CD4-positive, CD25-positive, alpha-beta regulatory T cell (primary cell): ENCODE data around the gene RTCB. TPM values are rescaled to one million over a fixed set of nuclear protein-coding genes. Genes with fewer than 3 reads are reported as not detected.

Experiments
- ATAC-seq, 2 donors: fragments of 150-1000 bp; cut with Tn5 transposase; one replicate each; pipeline ENCODE4 v1.10.0; 2021; ENCODE audit warnings: low read depth in 2 of 2, moderate number of reproducible peaks in 2 of 2, moderate library complexity in 1 of 2
- DNase-seq, 3 donors: peaks; one replicate each; pipeline versions ENCODE4 v3.0.0 to v3.0.0-alpha.2; 2012 to 2022; ENCODE audit warnings: mixed read lengths in 1 of 3
- H3K27ac ChIP-seq: one replicate; pipeline ENCODE4 v1.7.0; 2013; ENCODE audit warnings: mild to moderate bottlenecking, low read length; ENCODE audit not compliant: insufficient read depth, poor library complexity, severe bottlenecking
- H3K27me3 ChIP-seq: one replicate; pipeline ENCODE4 v1.7.0; 2013; ENCODE audit warnings: low read length; ENCODE audit not compliant: control insufficient read depth, insufficient read depth
- H3K36me3 ChIP-seq: one replicate; pipeline ENCODE4 v1.7.0; 2013; ENCODE audit warnings: mild to moderate bottlenecking, low read length, moderate library complexity; ENCODE audit not compliant: control insufficient read depth, insufficient read depth
- H3K4me1 ChIP-seq: 2 replicates; pipeline ENCODE4 v1.7.0; 2013; ENCODE audit warnings: mild to moderate bottlenecking, low read length; ENCODE audit not compliant: insufficient read depth, control insufficient read depth, poor library complexity, severe bottlenecking
- H3K4me3 ChIP-seq: one replicate; pipeline ENCODE4 v1.7.0; 2013; ENCODE audit warnings: low read depth, mild to moderate bottlenecking, low read length, moderate library complexity
- H3K9me3 ChIP-seq, 2 experiments: 1 replicate in 1 of 2; 2 replicates in 1 of 2; pipeline ENCODE4 v1.7.0; 2013; ENCODE audit warnings: low read length in 2 of 2, mild to moderate bottlenecking in 1 of 2, moderate library complexity in 1 of 2; ENCODE audit not compliant: control insufficient read depth in 2 of 2
- H3K27ac Mint-ChIP-seq, 3 donors: one replicate each; pipeline ENCODE4 v1.8.0; 2020 to 2022; ENCODE audit warnings: mild to moderate bottlenecking in 3 of 3, mixed read lengths in 3 of 3, moderate library complexity in 2 of 3
- H3K27me3 Mint-ChIP-seq: one replicate; pipeline ENCODE4 v1.8.0; 2022; ENCODE audit warnings: mild to moderate bottlenecking, mixed read lengths
- H3K36me3 Mint-ChIP-seq: one replicate; pipeline ENCODE4 v1.8.0; 2020; ENCODE audit warnings: mixed read lengths
- H3K4me1 Mint-ChIP-seq, 4 donors: one replicate each; pipeline ENCODE4 v1.8.0; 2020 to 2022; ENCODE audit warnings: mixed read lengths in 4 of 4, mild to moderate bottlenecking in 1 of 4
- H3K4me3 Mint-ChIP-seq, 4 donors: one replicate each; pipeline ENCODE4 v1.8.0; 2020 to 2022; ENCODE audit warnings: mild to moderate bottlenecking in 4 of 4, mixed read lengths in 4 of 4, moderate library complexity in 3 of 4
- H3K9me3 Mint-ChIP-seq, 7 donors: one replicate each; pipeline ENCODE4 v1.8.0; 2020 to 2022; ENCODE audit warnings: mixed read lengths in 7 of 7, mild to moderate bottlenecking in 3 of 7, moderate library complexity in 2 of 7
- polyA plus RNA-seq, 4 donors: library from polyadenylated mRNA; unstranded; fragments of 300-500 nt; fragmentation: Illumina TruSeq; gene quantifications; one replicate each; pipeline ENCODE4 v1.2.3, GENCODE V29; 2021
- total RNA-seq: library from RNA; stranded (reverse); gene quantifications from one replicate; pipeline ENCODE4 v1.2.3, GENCODE V29; 2022

Gene RTCB
- total and polyA plus RNA-seq, 5 donors from 2014 or later: 39.0 to 125 (median 112) TPM

DNA sequence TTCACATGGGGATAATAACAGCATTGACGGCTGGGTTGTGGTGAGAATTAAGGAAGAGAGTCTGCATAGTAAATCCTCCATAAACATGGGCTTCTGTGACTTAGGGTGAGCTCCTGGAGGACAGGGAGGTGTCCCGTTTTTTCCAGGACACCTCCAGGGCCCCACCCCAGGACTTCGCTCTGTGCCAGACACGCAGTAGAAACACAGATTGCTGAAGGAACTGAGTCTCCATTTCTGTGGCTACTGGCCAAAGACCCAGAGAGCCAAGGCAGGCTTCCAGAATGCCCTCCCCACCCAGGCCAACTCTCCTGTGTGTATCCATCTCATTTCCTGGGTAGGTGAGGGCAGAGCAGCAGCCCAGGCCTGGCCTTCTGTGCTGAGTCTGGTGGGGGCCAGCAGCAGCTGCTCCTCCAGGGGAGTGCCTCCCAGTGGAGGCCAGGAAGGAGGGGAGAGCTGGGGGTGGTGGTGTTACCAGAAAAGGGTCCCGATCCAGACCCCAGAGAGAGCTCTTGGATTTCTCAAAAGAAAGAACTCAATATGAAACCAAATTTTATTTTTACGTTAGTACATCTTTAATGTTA lies 63.9 kb downstream of the RTCB start:
- Mint-ChIP-seq H3K4me3 (no peak overlapping the region), H3K36me3 (no peaks in the 10 kb centered on the region), H3K27ac (no peak overlapping the region), H3K27me3 (peaks cover 26% of the 10 kb centered on the region), H3K4me1 (no peaks in the 10 kb centered on the region), H3K9me3 (peaks cover 0 to 4% (median 1%) of the 10 kb centered on the region in 7 donors)
- DNase-seq (no peak), ATAC-seq (no peak)
- no peaks in the 10 kb centered on the region for H3K4me1 ChIP-seq
- peaks cover 4% of the 10 kb centered on the region for H3K27me3 ChIP-seq
- no peak overlapping the region for H3K27ac ChIP-seq
- no peaks in the 10 kb centered on the region for H3K9me3 ChIP-seq
- H3K36me3 ChIP-seq: no peaks in the 10 kb centered on the region
- no peak overlapping the region for H3K4me3 ChIP-seq

DNA sequence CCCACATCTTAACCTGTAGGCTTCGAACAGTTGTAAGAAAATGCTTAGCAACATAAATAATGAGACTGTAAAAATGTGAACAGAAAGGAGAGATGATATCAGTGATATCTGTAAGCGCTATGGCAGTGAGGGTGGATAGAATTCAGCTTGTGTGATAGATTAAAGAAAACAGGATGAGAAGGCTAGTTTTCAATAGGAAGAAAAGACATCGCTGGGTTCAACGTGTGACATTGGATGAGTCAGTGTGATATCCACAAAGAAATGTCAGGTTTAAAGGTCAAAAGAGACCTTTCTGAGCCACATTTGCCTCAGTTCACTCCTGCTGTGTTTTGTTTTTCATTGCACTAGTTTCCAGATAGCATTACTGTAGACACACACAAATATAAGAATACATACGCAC lies 68.1 kb downstream of the RTCB start:
- H3K27ac Mint-ChIP-seq: no peak overlapping the region
- ATAC-seq (no peak), DNase-seq (no peak)
- no peaks in the 10 kb centered on the region for H3K4me1 Mint-ChIP-seq
- peaks cover 5% of the 10 kb centered on the region for H3K27me3 ChIP-seq
- no peaks in the 10 kb centered on the region for H3K36me3 ChIP-seq
- H3K9me3 ChIP-seq: no peaks in the 10 kb centered on the region
- no peak overlapping the region for H3K4me3 ChIP-seq
- H3K36me3 Mint-ChIP-seq: no peaks in the 10 kb centered on the region
- no peak overlapping the region for H3K4me3 Mint-ChIP-seq
- no peak overlapping the region for H3K27ac ChIP-seq
- peaks cover 42% of the 10 kb centered on the region for H3K27me3 Mint-ChIP-seq
- no peaks in the 10 kb centered on the region for H3K4me1 ChIP-seq
- peaks cover 0 to 1% (median 0%) of the 10 kb centered on the region in 7 donors for H3K9me3 Mint-ChIP-seq

DNA sequence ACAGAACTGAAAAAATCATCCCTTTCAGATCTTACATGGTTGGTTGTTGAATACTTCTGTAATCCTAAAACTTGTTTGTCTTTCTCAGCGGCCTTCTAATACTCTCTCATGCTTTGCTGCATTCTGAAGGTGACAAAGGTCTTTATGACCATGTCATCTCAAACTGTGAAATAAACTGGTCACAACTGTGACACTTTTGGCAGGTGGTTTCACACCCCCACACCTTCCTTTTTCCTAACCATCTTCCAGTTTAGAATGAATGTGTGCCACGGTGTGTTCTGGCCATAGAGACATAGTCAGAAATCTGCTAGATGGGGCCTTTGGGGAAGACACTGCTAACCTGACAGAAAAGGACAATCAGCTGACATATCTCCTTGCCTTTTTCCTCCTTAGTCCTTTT lies 69.1 kb downstream of the RTCB start:
- Mint-ChIP-seq H3K4me3 (no peak overlapping the region), H3K9me3 (peaks cover 0 to 1% (median 0%) of the 10 kb centered on the region in 7 donors), H3K36me3 (no peaks in the 10 kb centered on the region), H3K4me1 (no peaks in the 10 kb centered on the region), H3K27ac (no peak overlapping the region), H3K27me3 (peaks cover 42% of the 10 kb centered on the region)
- Histone ChIP-seq H3K36me3 (no peaks in the 10 kb centered on the region), H3K27me3 (peaks cover 5% of the 10 kb centered on the region), H3K27ac (no peak overlapping the region), H3K9me3 (no peaks in the 10 kb centered on the region), H3K4me3 (no peak overlapping the region), H3K4me1 (no peaks in the 10 kb centered on the region)
- DNase-seq (no peak), ATAC-seq (no peak)

DNA sequence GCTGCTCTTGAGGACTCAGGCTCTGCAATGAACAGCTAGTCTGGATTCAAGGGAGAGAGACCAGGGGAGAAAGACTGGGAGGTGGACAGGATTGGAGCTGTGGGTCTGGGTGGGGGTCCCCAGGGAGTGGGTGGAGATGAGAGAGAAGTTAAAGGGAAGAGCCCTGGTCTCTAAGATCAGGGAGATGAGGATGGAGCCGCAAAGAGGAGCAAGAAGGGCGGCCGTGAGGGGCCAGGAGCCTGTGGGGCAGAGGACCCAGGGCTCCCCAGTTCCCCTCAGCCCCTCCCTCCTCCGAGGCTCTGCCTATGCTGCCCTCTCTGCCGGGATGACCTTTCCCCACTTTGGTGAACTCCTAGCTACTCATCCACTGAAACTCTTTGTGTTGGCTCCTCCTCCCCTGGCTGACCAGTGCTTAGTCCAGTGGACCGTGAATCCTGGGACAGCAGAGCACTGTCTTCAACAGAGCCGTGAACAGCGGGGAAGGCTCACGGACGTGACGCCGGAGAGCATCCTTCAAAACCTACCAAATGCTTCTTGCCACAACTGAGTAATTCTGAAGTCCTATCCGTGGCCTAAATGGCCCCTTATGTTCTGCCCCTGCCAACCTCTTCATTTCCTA lies 70.8 kb downstream of the RTCB start:
- Histone ChIP-seq H3K4me3 (no peak overlapping the region), H3K27ac (no peak overlapping the region), H3K27me3 (peaks cover 5% of the 10 kb centered on the region), H3K36me3 (no peaks in the 10 kb centered on the region), H3K9me3 (no peaks in the 10 kb centered on the region), H3K4me1 (no peaks in the 10 kb centered on the region)
- H3K36me3 Mint-ChIP-seq: no peaks in the 10 kb centered on the region
- peaks cover 42% of the 10 kb centered on the region for H3K27me3 Mint-ChIP-seq
- peaks cover 0 to 1% (median 0%) of the 10 kb centered on the region in 7 donors for H3K9me3 Mint-ChIP-seq
- ATAC-seq: no peak
- peak overlapping the region in 1 of 3 donors; percentile 61 for H3K27ac Mint-ChIP-seq
- no peaks in the 10 kb centered on the region for H3K4me1 Mint-ChIP-seq
- H3K4me3 Mint-ChIP-seq: no peak overlapping the region
- DNase-seq: no peak

DNA sequence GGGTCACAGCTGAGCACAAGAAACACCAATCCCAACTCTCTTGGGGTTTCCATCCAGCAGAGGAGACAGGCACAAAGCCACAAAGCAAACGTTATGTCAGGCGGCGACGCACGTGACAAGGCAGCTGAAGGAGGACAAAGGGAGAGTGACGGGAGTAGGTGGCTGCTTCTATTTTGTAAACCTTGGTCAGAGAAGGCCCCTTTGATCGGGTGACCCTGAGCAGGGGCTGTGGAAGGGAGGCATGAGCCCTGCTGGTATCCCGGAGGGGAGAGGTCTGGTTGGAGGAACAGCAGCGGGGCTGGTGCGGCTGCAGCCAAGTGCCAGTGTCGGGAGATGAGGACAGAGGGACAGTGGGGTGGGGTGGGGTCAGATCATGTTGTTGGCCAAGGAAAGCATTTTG lies 71.6 kb downstream of the RTCB start:
- no peak overlapping the region for H3K27ac Mint-ChIP-seq
- peaks cover 37% of the 10 kb centered on the region for H3K27me3 Mint-ChIP-seq
- H3K9me3 ChIP-seq: no peaks in the 10 kb centered on the region
- H3K36me3 ChIP-seq: no peaks in the 10 kb centered on the region
- H3K27ac ChIP-seq: no peak overlapping the region
- ATAC-seq (no peak), DNase-seq (no peak)
- no peak overlapping the region for H3K4me3 Mint-ChIP-seq
- no peaks in the 10 kb centered on the region for H3K4me1 ChIP-seq
- H3K4me1 Mint-ChIP-seq: no peaks in the 10 kb centered on the region
- H3K36me3 Mint-ChIP-seq: no peaks in the 10 kb centered on the region
- peaks cover 1% of the 10 kb centered on the region for H3K27me3 ChIP-seq
- no peak overlapping the region for H3K4me3 ChIP-seq
- H3K9me3 Mint-ChIP-seq: peaks cover 0 to 1% (median 0%) of the 10 kb centered on the region in 7 donors

DNA sequence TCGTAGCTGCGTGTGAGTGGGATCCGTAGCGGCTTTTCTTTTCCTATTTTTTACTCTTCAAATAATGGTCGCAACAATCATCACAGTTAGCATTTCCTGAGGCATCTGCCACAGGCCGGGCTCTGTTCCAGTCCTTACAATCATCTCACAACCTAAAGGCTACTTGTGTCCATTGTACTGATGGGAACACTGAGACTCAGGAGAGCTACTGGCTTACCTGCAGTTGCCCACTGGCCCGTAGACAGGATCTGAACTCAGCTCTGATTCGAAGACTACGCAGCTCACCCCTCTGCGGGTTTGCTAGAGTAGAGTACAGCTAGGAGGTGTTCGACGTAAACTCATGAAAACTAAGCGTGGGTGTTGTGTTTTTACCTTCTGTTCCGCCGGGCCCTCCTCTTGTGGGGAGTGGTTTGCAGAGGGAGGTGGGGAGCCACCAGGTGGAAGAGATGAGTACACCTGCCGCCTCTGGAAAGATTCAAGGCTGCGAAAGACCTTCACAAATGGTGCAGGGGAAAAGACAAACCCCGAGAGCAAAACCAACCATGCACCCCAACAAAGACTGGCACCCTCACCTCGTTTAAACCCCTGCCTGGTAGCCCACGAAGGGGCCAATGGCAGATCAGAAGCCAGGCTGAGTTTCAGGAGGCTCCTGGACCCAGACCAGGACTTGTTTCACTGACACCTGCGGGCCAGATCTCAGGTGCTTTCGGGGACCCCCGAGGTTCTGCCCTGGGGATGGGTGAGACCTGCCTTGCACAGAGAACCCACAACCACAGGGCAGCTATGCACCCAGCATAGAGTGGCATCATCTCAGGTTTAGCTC lies 72.6 kb downstream of the RTCB start:
- DNase-seq (no peak), ATAC-seq (no peak)
- H3K4me1 ChIP-seq: no peaks in the 10 kb centered on the region
- H3K27me3 ChIP-seq: peaks cover 1% of the 10 kb centered on the region
- H3K9me3 Mint-ChIP-seq: peaks cover 0 to 1% (median 0%) of the 10 kb centered on the region in 7 donors
- no peak overlapping the region for H3K27ac ChIP-seq
- H3K36me3 ChIP-seq: no peaks in the 10 kb centered on the region
- no peak overlapping the region for H3K27ac Mint-ChIP-seq
- H3K4me1 Mint-ChIP-seq: no peaks in the 10 kb centered on the region
- no peak overlapping the region for H3K4me3 Mint-ChIP-seq
- H3K9me3 ChIP-seq: no peaks in the 10 kb centered on the region
- no peak overlapping the region for H3K4me3 ChIP-seq
- no peaks in the 10 kb centered on the region for H3K36me3 Mint-ChIP-seq
- peaks cover 27% of the 10 kb centered on the region for H3K27me3 Mint-ChIP-seq

DNA sequence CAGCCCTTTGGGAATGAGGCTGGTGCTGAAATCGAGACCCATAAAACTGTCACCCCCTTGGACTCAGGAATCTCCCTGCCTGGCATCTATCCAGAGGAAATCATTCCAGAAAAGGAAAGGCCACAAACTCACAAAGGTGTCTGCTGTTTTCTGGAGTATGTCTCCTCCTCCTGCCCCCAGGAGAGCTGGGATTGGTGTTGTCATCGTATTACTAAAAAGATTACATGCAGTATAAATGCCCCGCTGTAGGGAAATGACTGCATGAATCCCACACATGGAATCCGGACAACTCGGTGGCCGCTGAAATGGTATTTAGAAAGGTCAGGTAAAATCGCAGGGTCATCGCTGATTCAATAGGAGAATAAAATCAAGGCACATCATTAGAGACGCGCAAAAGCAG lies 73.3 kb downstream of the RTCB start:
- no peaks in the 10 kb centered on the region for H3K9me3 Mint-ChIP-seq
- peaks cover 1% of the 10 kb centered on the region for H3K27me3 ChIP-seq
- H3K4me3 Mint-ChIP-seq: no peak overlapping the region
- H3K27me3 Mint-ChIP-seq: peaks cover 21% of the 10 kb centered on the region
- no peaks in the 10 kb centered on the region for H3K36me3 ChIP-seq
- DNase-seq (no peak), ATAC-seq (no peak)
- no peak overlapping the region for H3K4me3 ChIP-seq
- H3K4me1 Mint-ChIP-seq: no peaks in the 10 kb centered on the region
- no peaks in the 10 kb centered on the region for H3K4me1 ChIP-seq
- no peak overlapping the region for H3K27ac ChIP-seq
- H3K27ac Mint-ChIP-seq: no peak overlapping the region
- no peaks in the 10 kb centered on the region for H3K36me3 Mint-ChIP-seq
- no peaks in the 10 kb centered on the region for H3K9me3 ChIP-seq
